ACC112 (cell line): ENCODE measurements around the gene KRTCAP3.

Experiments used
- H2AFZ ChIP-seq: fragments of 200-600 bp; sonication (generic); one replicate; pipeline ENCODE4 v1.6.0; 2017; ENCODE audit warnings: antibody characterized with exemption, low read length; ENCODE audit not compliant: unreplicated experiment
- H3K27ac ChIP-seq: fragments of 200-600 bp; sonication (generic); 2 replicates; pipeline ENCODE4 v1.5.1; 2014; ENCODE audit warnings: low read depth, mild to moderate bottlenecking, antibody characterized with exemption, low read length, moderate library complexity
- H3K27me3 ChIP-seq: fragments of 200-600 bp; sonication (generic); 2 replicates; pipeline ENCODE4 v1.6.1; 2014; ENCODE audit warnings: mild to moderate bottlenecking, antibody characterized with exemption, low read length, moderate library complexity, mixed read lengths; ENCODE audit not compliant: insufficient read depth
- H3K36me3 ChIP-seq: fragments of 200-600 bp; sonication (generic); 2 replicates; pipeline ENCODE4 v1.6.1; 2016; ENCODE audit warnings: mild to moderate bottlenecking, antibody characterized with exemption, low read length, moderate library complexity, mixed read lengths; ENCODE audit not compliant: insufficient read depth
- H3K4me1 ChIP-seq: fragments of 200-600 bp; sonication (generic); one replicate; pipeline ENCODE4 v1.6.1; 2016; ENCODE audit warnings: low read length, mixed read lengths; ENCODE audit not compliant: insufficient read depth, unreplicated experiment, control insufficient read depth
- H3K4me3 ChIP-seq: fragments of 200-600 bp; sonication (generic); 2 replicates; pipeline ENCODE4 v1.5.1; 2014; ENCODE audit warnings: mild to moderate bottlenecking, low read depth, low read length
- H3K79me2 ChIP-seq: fragments of 200-600 bp; sonication (generic); one replicate; pipeline ENCODE4 v1.6.0; 2016; ENCODE audit warnings: low read length; ENCODE audit not compliant: control insufficient read depth, unreplicated experiment, insufficient read depth

KRTCAP3 gene

GRCh38 chr2:27441226-27441926 lies 805 bp upstream of the KRTCAP3 start:
- H3K27me3 ChIP-seq: no peaks in the 10 kb centered on the region
- no peaks in the 10 kb centered on the region for H3K4me1 ChIP-seq
- H3K4me3 ChIP-seq: no peak overlapping the region
- H3K36me3 ChIP-seq: peaks cover 23% of the 10 kb centered on the region; the same call in 1 of the 2 replicates
- H3K27ac ChIP-seq: no peak overlapping the region
- H2AFZ ChIP-seq: no peak overlapping the region
- no peaks in the 10 kb centered on the region for H3K79me2 ChIP-seq

DNA sequence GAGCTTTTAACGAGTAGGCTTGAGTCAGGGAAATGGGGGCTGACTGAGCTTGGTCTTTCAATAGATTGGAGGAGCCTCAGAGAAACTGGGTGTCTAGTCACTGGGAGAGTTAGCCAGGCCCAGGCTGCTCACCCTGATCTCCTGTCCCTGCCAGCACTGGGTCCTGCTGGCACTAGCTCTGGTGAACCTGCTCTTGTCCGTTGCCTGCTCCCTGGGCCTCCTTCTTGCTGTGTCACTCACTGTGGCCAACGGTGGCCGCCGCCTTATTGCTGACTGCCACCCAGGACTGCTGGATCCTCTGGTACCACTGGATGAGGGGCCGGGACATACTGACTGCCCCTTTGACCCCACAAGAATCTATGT lies 720 bp downstream of the KRTCAP3 start:
- no peak overlapping the region for H3K4me3 ChIP-seq
- H3K4me1 ChIP-seq: no peaks in the 10 kb centered on the region
- H2AFZ ChIP-seq: no peak overlapping the region
- H3K36me3 ChIP-seq: peaks cover 16% of the 10 kb centered on the region; the same call in 1 of the 2 replicates
- no peaks in the 10 kb centered on the region for H3K27me3 ChIP-seq
- H3K79me2 ChIP-seq: no peaks in the 10 kb centered on the region
- no peak overlapping the region for H3K27ac ChIP-seq

- Histone ChIP-seq H3K27me3 (no peaks in the 10 kb centered on the region), H3K79me2 (no peaks in the 10 kb centered on the region), H3K36me3 (peaks cover 16% of the 10 kb centered on the region; the same call in 1 of the 2 replicates)
Observed at GRCh38 chr2:27445155-27445554, 3.0 kb downstream of the KRTCAP3 start.

DNA sequence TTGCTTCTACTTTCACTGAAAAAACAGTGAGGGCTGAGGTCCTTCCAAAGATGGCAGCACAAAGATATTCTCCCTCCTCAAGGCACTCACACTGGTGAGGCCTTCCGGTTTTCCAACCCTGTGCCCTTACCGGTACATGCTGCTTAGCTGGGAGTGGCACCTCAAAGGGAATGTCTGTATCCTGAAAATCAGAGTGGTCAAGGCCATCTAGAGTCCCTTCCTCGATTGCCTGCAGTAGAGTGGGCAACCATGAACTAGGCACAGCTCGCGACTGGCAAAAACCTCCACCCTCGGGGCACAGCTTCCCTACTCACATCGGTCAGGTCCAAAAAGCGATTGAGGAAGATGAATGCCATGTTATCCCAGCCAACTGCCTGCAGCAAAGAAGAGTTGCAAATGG lies 3.4 kb downstream of the KRTCAP3 start:
- Histone ChIP-seq H3K4me3 (no peak overlapping the region), H3K27ac (no peak overlapping the region), H2AFZ (no peak overlapping the region), H3K4me1 (no peaks in the 10 kb centered on the region), H3K36me3 (peaks cover 13% of the 10 kb centered on the region; the same call in 1 of the 2 replicates), H3K27me3 (no peaks in the 10 kb centered on the region), H3K79me2 (no peaks in the 10 kb centered on the region)

More at GRCh38 chr2:27445155-27445554, 3.0 kb downstream of the KRTCAP3 start:
- Histone ChIP-seq H2AFZ (no peak overlapping the region), H3K4me1 (no peaks in the 10 kb centered on the region), H3K4me3 (no peak overlapping the region), H3K27ac (no peak overlapping the region)

GRCh38 chr2:27446057-27446456 lies 3.9 kb downstream of the KRTCAP3 start:
- no peaks in the 10 kb centered on the region for H3K27me3 ChIP-seq
- no peaks in the 10 kb centered on the region for H3K79me2 ChIP-seq
- no peak overlapping the region for H3K27ac ChIP-seq
- H3K4me3 ChIP-seq: no peak overlapping the region
- H3K4me1 ChIP-seq: no peaks in the 10 kb centered on the region
- peaks cover 12% of the 10 kb centered on the region for H3K36me3 ChIP-seq
- no peak overlapping the region for H2AFZ ChIP-seq

- no peak overlapping the region for H2AFZ ChIP-seq
- H3K36me3 ChIP-seq: peaks cover 13% of the 10 kb centered on the region
- no peak overlapping the region for H3K27ac ChIP-seq
- H3K27me3 ChIP-seq: no peaks in the 10 kb centered on the region
- H3K4me1 ChIP-seq: no peaks in the 10 kb centered on the region
- no peak overlapping the region for H3K4me3 ChIP-seq
- no peaks in the 10 kb centered on the region for H3K79me2 ChIP-seq
Observed at GRCh38 chr2:27448381-27448780, 6.2 kb downstream of the KRTCAP3 start.

- Histone ChIP-seq H3K36me3 (peaks cover 8% of the 10 kb centered on the region; the same call in 1 of the 2 replicates), H3K27me3 (no peaks in the 10 kb centered on the region)
Observed at GRCh38 chr2:27451095-27451494, 8.9 kb downstream of the KRTCAP3 start.

GRCh38 chr2:27453968-27454367 lies 11.8 kb downstream of the KRTCAP3 start:
- H3K4me3 ChIP-seq: no peak overlapping the region
- no peaks in the 10 kb centered on the region for H3K4me1 ChIP-seq
- no peaks in the 10 kb centered on the region for H3K79me2 ChIP-seq
- peaks cover 7% of the 10 kb centered on the region for H3K36me3 ChIP-seq
- no peak overlapping the region for H2AFZ ChIP-seq
- no peaks in the 10 kb centered on the region for H3K27me3 ChIP-seq
- no peak overlapping the region for H3K27ac ChIP-seq

More at GRCh38 chr2:27451095-27451494, 8.9 kb downstream of the KRTCAP3 start:
- no peak overlapping the region for H3K4me3 ChIP-seq
- no peak overlapping the region for H3K27ac ChIP-seq
- H3K79me2 ChIP-seq: no peaks in the 10 kb centered on the region
- no peak overlapping the region for H2AFZ ChIP-seq
- H3K4me1 ChIP-seq: no peaks in the 10 kb centered on the region

GRCh38 chr2:27461118-27461517 lies 18.9 kb downstream of the KRTCAP3 start:
- H3K36me3 ChIP-seq: no peaks in the 10 kb centered on the region; the same call in 1 of the 2 replicates
- H3K27ac ChIP-seq: no peak overlapping the region
- no peaks in the 10 kb centered on the region for H3K27me3 ChIP-seq
- H3K4me3 ChIP-seq: no peak overlapping the region
- H3K4me1 ChIP-seq: no peaks in the 10 kb centered on the region
- H2AFZ ChIP-seq: no peak overlapping the region
- H3K79me2 ChIP-seq: no peaks in the 10 kb centered on the region

DNA sequence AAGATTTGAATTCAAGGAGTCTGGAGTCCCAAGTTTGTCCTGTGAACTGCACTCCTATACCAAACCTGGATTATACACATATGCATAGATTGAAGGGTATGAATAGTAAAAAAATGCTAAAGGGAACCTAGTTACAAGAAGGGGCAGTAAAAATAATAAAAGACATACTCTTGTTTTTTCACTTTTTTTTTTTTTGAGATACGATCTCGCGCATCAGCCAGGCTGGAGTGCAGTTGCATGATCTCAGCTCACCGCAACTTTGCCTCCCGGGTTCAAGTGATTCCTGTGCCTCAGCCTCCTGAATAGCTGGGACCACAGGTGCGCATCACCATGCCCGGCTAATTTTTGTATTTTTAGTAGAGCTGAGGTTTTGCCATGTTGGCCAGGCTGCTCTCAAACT lies 22.3 kb downstream of the KRTCAP3 start:
- Histone ChIP-seq H3K4me3 (no peak overlapping the region), H3K27me3 (no peaks in the 10 kb centered on the region), H3K27ac (no peak overlapping the region), H3K4me1 (no peaks in the 10 kb centered on the region), H2AFZ (no peak overlapping the region), H3K36me3 (no peaks in the 10 kb centered on the region), H3K79me2 (no peaks in the 10 kb centered on the region)

DNA sequence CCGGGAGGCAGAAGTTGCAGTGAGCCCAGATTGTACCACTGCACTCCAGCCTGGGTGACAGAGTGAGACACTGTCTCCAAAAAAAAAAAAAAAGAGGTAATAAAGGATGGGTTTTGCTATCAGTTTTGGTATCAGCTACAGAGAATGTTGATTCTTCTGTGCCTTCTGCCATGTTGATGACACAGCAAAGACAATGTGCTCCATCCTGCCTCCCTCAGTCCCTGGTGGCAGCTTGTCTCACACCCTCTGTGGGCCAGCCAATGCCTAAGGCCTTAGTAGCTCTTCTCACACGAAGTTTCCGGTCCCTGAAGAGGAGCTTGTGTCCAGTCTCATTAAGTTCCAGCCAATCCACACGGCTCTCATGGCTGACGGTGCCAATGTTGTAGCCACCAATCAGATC lies 29.8 kb downstream of the KRTCAP3 start:
- Histone ChIP-seq H3K4me3 (no peak overlapping the region), H3K36me3 (peaks cover 21% of the 10 kb centered on the region), H3K79me2 (no peaks in the 10 kb centered on the region), H3K27ac (no peak overlapping the region), H3K4me1 (no peaks in the 10 kb centered on the region), H2AFZ (no peak overlapping the region), H3K27me3 (no peaks in the 10 kb centered on the region)
